ENCODE results near the gene KDM6B. TPM values are rescaled to one million over a fixed set of nuclear protein-coding genes. Genes with fewer than 3 reads are reported as not detected.

KDM6B gene
- total RNA-seq, 1 donor from 2014 or later = 52.5 TPM

GRCh38 chr17:7841396-7841914 is 7.4 kb downstream of the KDM6B start:
- DNase-seq (ENCODE audit: low spot score) = peak; percentile 87

- peak; percentile 90 for DNase-seq (ENCODE audit: low spot score)
Observed at GRCh38 chr17:7841915-7842379, 7.9 kb downstream of the KDM6B start.

- DNase-seq (ENCODE audit: low spot score) = peak; percentile 70
Observed at GRCh38 chr17:7842380-7843256, 8.6 kb downstream of the KDM6B start.

DNA sequence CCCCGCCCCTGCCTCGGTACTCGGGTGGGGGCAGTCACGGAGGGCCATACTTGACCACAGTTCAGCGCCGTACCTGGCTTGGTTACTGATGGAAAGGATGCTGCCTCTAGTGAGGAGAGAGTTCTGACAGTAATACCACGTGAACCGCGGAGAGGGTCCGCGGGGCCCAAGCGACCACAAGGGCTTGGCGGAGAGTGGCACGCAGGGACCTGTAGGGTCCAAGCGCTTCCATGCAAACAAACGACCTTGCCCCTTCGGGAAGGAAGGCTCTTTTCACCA is 9.2 kb downstream of the KDM6B start:
- no peak for DNase-seq (ENCODE audit: low spot score)

- DNase-seq (ENCODE audit: low spot score) = peak; percentile 85
Observed at GRCh38 chr17:7843536-7844291, 9.7 kb downstream of the KDM6B start.

GRCh38 chr17:7844292-7845154 is 10.5 kb downstream of the KDM6B start:
- peak; percentile 93 for DNase-seq (ENCODE audit: low spot score)

GRCh38 chr17:7845359-7846062 is 11.5 kb downstream of the KDM6B start:
- no peak for DNase-seq (ENCODE audit: low spot score)

- no peak for DNase-seq (ENCODE audit: low spot score)
Observed at GRCh38 chr17:7846063-7846735, 12.2 kb downstream of the KDM6B start.

DNA sequence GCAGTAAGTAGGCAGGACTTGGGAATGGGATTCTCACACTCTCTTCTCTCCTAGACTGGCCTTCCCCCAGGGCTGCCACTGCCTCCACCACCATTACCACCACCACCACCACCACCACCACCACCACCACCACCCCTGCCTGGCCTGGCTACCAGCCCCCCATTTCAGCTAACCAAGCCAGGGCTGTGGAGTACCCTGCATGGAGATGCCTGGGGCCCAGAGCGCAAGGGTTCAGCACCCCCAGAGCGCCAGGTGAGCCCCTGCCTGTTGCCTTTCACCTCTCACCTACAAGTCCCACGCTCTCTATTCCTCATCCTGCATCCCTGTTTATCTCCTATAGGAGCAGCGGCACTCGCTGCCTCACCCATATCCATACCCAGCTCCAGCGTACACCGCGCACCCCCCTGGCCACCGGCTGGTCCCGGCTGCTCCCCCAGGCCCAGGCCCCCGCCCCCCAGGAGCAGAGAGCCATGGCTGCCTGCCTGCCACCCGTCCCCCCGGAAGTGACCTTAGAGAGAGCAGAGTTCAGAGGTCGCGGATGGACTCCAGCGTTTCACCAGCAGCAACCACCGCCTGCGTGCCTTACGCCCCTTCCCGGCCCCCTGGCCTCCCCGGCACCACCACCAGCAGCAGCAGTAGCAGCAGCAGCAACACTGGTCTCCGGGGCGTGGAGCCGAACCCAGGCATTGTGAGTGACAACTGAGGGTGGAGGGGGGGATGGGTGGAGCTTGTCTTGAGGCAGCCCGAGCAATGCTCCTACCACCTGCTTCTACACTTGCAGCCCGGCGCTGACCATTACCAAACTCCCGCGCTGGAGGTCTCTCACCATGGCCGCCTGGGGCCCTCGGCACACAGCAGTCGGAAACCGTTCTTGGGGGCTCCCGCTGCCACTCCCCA is 13.0 kb downstream of the KDM6B start:
- DNase-seq (ENCODE audit: low spot score) = no peak

DNA sequence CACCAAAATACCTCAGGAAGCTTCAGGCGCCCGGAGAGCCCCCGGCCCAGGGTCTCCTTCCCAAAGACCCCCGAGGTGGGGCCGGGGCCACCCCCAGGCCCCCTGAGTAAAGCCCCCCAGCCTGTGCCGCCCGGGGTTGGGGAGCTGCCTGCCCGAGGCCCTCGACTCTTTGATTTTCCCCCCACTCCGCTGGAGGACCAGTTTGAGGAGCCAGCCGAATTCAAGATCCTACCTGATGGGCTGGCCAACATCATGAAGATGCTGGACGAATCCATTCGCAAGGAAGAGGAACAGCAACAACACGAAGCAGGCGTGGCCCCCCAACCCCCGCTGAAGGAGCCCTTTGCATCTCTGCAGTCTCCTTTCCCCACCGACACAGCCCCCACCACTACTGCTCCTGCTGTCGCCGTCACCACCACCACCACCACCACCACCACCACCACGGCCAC is 14.1 kb downstream of the KDM6B start:
- DNase-seq (ENCODE audit: low spot score) = no peak

DNA sequence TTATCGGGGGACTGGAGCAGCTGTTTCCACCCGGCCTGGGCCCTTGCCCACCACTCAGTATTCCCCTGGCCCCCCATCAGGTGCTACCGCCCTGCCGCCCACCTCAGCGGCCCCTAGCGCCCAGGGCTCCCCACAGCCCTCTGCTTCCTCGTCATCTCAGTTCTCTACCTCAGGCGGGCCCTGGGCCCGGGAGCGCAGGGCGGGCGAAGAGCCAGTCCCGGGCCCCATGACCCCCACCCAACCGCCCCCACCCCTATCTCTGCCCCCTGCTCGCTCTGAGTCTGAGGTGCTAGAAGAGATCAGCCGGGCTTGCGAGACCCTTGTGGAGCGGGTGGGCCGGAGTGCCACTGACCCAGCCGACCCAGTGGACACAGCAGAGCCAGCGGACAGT is 14.7 kb downstream of the KDM6B start:
- no peak for DNase-seq (ENCODE audit: low spot score)

GRCh38 chr17:7849130-7849750 is 15.2 kb downstream of the KDM6B start:
- no peak for DNase-seq (ENCODE audit: low spot score)

DNA sequence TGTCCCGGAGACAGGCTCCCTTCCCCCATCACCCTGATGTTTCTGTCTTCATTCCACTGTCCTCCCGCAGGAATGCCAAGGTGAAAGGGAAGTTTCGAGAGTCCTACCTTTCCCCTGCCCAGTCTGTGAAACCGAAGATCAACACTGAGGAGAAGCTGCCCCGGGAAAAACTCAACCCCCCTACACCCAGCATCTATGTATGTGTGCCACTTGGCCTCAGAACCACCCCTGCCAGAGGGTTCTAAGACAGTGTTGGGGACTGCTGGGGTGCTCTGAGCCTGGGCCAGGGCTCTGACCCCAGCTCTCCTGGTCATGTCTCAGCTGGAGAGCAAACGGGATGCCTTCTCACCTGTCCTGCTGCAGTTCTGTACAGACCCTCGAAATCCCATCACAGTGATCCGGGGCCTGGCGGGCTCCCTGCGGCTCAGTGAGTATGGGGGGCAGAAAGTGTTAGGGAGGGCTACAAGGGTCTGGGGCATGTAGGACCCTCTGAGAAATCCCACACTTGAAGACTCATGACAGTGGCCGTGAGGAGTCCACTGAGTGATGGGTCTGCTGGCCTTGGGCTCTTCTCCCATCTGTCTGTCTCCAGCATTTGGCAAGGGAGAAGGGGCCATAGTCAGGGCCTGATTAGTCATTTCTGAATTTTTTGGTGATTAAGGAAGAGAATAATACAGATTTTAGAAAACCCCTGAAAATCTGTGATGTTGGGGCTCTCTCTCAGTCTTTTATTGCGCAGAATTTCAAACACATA is 15.9 kb downstream of the KDM6B start:
- DNase-seq (ENCODE audit: low spot score) = no peak

- DNase-seq (ENCODE audit: low spot score) = no peak
Observed at GRCh38 chr17:7850701-7851437, 16.9 kb downstream of the KDM6B start.

DNA sequence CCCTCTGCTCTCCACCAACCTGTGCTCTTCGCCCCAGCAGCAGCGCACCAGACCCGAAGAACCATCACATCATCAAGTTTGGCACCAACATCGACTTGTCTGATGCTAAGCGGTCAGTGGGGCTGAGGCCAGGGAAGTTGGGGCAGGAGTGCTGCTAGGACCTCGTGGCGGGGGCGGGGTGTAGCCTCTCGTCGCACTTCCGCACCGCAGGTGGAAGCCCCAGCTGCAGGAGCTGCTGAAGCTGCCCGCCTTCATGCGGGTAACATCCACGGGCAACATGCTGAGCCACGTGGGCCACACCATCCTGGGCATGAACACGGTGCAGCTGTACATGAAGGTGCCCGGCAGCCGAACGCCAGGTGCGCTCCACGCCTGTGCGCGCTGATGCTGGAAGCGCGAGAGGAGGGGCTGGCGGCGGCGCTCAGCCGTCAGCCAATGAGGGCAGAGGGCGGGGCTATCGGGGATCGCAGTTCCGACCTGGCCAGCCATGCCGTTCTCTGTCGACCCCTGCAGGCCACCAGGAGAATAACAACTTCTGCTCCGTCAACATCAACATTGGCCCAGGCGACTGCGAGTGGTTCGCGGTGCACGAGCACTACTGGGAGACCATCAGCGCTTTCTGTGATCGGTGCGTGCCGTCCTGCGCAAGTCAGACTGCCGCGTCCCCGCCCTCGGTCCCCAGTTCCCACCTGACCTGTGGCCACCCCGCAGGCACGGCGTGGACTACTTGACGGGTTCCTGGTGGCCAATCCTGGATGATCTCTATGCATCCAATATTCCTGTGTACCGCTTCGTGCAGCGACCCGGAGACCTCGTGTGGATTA is 17.6 kb downstream of the KDM6B start:
- DNase-seq (ENCODE audit: low spot score) = peak; percentile 92

GRCh38 chr17:7852262-7852670 is 18.2 kb downstream of the KDM6B start:
- no peak for DNase-seq (ENCODE audit: low spot score)
